Hematopoietic multipotent progenitor cell treated with erythropoietin and hydrocortisone succinate and interleukin-3 and kit ligand, for 8 days (in vitro differentiated cells): Measurements from ENCODE around the gene SYT1.

ENCODE experiments used
- DNase-seq: peaks from one replicate; pipeline ENCODE4 v3.0.0-alpha.2; 2015

The SYT1 gene

DNA sequence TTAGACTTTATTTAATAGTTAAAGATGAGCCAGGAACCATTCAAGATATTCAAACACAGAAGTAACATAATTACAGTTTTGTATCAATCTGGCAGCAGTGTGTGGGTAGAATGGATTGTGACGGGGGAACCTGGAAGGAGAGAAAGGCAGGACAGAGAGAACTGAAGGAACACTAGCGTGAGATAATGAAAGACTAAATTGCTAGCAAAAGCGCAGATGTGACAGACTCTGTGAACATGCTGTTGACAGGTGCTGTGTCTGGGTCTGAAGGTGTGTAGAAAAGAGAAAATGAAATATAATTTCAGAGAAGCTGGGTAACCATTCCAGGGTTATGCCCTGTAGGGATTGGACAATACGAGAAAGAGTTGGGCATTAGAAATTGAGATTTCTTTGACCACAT, 372.3 kb downstream of the SYT1 start:
- DNase-seq = no peak

DNA sequence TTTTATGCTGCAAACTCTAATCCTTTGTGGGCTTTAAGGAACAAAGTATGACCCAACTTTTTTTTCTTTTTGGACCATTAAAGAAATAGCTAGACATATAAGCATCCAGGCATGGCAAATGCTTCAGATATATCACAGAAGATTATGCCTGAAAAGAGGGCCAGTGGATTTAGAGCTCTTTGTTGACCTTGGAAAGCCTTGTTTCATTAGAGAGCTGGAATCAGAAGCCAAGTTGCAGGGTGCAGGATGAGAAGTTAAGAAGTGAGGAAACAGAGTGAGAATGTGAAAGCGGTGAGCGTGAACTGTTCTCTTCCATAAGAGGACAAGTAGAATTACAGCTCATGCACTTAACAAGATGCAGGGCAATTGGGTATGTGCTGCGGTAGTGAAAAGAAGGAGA, 373.7 kb downstream of the SYT1 start:
- no peak for DNase-seq

DNA sequence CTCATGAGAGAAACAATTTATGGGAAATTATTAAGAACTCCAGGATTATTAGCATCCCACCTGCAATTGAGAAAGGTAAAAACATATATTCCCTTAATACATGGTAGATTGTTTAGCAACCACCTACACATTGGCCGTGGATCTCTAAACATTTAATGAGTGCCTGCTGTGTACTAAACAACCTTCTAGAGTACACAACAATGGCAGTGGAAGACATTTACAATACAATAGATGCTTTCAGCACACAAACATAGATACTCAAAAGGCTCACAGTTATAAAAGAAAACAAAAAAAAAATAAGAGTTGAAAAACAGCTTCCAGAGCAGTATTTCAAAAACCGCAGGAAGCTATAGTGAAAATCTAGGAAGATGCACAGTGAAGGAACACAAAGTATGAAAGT, 382.9 kb downstream of the SYT1 start:
- DNase-seq = no peak

DNA sequence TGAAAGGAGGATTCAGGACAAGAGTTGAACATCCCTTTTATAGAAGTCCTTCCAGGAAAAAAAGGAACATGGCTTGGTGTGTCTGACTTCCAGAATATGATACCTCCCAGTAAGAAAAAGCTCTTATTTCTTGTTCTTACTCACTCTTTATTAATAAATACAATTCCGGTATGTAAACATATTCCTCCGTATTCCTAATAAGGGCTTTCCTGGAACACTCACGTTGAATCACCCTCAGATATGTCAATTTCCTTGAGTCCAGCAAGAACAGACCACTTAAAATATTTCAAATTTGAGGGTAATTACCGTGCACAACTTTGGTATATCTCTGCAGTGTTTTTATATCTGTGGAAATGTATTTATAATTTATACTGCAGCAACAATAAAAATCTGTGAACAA, 385.6 kb downstream of the SYT1 start:
- DNase-seq = no peak

DNA sequence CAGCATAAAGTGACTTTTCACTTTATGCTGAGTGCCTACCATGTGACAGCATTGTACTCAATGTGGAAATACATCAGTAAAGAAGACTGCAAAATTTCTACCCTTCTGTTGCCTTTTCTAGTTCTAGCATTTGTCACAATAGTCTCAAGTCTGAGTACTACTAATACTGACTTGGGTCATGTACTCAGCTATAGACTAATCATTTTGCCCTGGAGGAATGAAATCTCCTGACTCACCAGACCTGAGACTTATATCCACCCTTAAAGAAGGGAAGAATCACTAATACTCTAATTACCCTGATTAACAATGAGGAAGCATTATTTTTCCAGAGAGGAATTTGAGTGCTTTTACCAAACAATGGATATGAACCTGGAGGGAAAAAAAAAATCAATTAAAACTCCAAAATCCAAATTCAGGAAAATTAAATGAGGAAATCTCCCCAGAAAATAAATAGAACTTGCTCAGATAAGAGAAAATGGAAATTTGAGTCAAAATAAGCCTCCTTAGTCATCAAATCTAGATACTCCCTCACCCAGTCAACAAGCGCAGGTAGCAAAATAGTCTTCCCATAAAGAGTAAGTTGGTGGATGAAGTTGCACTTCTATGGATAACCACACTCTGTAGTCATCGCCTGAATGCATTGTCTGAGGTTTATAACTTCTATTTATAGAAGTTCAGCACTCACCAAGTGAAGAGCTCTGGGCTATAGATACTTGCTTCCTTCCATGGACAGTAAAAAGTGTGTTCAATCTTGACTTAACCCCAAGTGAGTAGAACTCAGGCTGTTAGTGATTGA, 386.6 kb downstream of the SYT1 start:
- no peak for DNase-seq

DNA sequence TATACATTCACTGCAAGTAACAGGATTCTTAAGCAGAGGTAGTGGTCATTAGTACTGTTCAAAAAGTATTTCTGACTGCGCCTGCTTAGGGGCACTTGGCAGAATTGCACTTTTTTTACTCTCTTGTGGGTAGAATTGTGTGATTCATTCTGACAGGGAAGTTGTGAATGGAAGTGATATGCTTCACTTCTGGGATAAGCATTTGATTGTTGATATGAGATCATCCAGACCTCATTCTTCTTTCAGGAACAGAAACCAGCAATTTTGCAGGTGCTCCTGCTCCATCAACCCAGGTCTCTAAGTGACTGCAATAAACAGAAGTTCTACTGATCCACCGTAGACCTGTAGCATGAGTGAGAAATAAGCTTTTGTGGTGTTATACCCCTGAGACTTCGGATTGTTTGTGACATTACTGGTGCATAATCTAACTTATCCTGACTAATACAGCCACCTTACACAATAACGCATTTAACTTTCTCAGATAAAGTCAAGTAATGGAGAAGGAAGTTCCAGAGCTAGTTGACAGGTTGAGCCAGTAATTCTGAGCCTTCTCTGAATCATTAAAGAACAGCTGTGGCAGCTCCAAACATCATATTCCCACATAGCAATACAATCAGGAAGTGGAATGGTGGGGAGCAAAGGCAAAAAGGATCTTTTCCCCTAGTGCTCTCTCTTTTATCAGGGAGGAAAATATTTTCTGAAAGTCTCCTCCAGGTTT, 387.9 kb downstream of the SYT1 start:
- DNase-seq = no peak

DNA sequence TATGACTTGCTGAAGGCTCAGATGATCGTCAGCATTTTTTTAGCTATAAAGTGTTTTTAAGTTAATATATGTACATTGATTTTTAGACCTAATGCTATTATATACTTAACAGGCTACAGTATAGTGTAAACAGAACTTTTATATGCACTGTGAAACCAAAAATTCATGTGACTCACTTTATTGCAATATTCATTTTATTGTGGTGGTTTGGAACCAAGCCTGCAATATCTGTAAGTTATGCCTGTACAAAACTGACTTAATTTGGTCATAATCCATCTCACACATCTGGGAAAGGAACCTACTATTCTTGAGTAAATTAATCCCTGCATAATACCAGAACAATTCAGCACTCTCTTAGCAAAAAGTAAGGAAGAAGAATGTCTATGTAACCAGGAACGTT, 390.7 kb downstream of the SYT1 start:
- no peak for DNase-seq

DNA sequence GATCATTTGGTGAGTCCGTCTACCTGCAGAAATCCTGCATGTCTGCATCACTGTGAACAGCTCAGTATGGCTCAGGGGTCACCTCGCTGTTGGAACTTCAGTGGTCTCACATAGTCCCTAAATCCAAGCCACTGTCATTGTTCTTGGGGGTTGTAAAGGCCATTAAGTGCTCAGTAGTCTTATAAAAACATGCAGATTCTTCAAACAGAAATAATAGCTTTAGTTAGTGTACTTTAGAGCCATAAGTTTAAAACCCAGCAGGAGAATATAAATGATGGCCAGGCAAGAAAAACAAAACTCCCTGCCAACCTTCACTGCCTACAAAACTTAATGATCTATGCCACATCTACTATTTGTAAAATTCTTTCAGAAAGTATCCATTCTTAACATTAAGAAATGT, 396.3 kb downstream of the SYT1 start:
- no peak for DNase-seq

DNA sequence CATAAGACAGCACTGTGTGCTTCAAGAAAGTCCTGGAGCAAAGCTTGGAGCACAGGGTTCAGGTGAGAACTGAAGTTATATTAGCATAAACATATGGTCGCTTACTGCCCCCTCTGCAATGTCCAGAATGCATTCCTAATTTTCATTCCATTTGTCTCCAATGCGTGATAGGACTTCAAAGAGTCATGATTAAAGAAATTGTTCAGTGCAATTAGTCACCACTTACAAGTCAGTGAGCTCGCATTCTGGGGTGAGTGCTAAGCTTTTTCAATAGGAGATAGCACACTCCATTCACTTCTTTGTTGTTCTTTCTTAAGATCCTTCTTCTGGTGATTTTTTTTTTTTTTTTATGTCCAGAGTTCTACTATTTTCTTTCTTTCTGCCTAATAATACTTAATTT, 398.4 kb downstream of the SYT1 start:
- no peak for DNase-seq

DNA sequence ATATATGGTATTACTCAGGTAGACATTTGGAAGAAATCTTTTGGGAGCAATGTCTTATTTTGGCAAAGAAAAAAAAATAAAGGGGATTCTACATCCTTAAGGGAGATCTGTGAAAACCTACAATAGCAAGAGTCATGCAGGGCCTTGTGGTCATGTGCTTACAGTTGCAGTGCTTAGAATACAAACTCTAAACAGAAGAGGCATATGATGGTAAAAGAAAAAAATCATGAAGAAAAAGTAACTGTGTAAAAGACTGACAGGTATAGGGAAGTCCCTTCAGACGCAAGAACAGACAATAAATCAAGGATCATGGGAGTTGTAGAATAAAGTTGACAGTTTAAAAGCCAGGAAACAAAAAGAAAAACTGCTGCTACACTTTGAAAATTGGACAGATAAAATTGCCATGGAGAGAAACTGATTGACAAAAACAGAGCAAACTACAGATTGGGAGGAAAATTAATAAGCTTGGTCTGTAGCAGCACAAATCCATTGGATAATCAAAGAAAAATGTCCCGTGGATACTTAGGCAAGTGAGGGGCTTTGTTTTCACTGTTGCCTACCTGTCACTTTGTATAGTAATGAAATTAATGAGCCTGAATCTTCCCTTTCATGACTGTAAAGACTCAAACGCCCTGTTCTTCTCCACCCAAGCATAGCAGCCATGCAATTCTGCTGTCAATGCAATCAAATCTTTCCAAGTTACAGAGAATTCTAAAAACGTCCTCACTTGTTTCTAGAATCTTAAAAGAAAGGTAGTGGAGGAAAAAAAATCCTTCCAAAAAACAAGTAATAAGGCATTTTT, 402.0 kb downstream of the SYT1 start:
- no peak for DNase-seq

DNA sequence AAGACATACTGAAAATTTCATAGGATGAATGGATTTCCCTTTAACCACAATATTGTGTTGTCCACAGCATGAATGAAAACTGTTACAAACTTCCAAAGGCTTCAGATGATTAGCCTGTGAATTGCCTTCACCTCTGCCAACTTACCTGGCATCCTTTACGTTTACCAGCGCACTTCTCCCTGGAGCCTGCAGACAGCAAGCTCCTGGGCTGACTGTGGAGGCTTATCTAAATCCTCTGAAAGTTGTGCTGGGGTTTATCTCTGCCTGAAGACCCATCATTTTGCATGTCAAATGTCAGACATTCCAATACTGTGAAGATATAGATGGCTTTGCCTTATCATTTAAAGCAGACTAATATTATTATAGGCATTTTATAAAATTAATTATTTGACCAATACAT, 403.0 kb downstream of the SYT1 start:
- DNase-seq = no peak

DNA sequence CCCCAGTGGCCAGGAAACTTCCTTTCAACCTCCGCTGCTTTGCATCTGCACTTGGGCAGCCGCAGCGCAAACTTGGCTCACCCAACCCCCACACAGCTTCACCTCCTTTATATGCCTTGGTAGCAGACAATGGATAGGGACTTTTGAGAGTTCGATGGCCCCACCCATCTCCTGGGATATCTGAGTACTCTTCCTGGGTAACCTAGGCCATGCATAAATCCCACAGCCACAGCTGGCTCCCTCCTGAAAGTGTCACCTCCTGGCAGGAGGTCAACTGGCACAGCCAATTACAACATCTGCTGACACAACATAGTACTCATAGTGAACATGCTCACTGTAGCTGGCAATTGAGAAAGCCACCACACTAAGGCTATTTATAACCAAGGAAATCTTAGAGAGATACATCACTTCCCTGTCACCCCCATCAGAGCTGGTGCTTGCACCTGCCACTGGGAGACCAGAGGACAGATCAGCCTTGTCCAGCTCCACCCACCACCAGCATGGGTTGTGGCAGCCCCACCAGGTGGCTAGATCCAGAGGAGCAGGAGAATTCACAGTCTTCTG, 410.0 kb downstream of the SYT1 start:
- DNase-seq = no peak

DNA sequence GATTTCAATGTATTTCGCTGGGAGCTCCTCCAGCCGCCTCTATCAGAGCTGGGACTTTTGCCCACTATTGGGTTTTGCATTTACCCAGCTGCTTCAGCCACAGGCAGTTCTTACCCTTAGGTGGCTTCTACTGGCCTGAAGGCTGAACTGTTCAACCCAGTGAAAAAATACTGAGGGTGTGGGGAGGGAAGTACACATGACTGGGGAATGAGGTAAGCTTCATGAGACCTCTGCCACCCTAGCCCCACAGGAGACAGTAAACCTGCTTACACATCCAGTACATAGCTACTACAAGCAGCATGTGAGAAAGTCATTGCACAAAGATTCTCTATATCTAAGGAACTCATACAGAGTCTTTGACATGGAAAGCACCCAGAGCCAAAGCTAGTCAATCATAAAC, 411.1 kb downstream of the SYT1 start:
- no peak for DNase-seq

DNA sequence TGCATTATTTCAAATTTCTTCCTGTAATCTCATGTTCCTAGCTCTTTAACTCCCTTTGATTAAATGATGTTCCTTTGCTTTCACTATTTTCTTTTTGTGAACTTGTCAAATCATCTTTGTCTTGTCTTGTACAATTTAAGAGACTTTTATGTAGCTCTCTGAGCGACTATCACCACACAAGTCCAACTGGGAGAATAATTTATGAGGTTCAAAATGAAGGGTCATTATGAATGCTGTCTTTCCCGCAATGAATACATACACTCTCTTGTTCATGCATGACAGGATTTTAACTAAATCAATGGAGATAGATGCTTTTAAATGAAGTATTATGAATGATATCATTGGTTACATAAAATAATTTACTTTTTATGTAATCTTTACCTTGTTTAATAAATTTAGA, 418.8 kb downstream of the SYT1 start:
- no peak for DNase-seq

DNA sequence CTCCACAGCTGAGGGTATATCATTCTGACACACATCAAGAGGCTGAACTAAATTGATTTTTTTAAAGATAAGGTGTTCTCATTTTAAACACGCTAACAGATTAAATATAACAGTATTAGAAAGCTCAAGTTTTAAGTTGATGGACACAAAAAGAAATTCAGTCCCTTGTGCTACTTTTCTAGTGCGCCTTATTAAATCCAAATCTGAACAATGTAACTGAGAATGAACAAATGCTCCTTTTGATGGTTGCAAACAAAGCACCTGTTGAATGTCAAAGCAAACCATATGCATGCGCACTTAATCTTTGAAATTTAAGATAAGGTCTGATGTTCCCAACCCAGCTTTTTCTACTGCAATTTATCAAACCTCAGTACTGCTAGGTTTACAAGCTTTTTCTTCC, 424.3 kb downstream of the SYT1 start:
- DNase-seq = no peak

DNA sequence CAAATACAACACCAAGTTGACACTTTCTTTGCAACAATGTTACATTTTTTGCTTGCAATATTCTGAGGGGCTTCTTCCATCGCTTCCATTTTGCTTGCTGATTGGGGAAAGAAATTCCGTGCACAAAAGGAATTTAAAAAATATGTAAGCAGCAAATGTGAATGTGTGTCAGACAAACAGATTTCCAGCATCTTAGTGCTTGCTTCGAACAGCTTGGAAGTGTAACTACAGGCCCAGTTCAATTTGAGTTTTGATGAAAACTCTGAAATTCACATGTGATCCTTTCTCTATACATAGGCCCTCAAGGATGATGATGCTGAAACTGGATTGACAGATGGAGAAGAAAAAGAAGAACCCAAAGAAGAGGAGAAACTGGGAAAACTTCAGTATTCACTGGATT, 427.1 kb downstream of the SYT1 start:
- no peak for DNase-seq

DNA sequence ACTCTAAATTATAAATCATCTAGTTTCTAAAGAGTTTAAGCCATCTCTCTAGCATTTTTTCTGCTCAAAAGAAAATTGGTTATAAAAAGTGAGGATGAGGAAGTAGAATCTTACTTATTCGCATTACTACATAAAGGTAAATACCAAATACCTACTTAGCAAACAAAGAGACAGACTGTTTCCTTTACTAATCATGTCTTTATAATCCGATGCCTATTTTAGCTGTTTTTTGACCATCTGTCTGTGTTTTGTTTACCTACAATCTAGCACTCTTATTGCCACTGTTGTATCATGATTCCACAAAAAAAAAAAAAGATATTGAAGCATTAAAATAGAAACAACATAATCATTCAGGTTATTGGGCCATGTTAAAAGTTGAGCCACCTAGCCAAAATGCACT, 430.0 kb downstream of the SYT1 start:
- DNase-seq = no peak

DNA sequence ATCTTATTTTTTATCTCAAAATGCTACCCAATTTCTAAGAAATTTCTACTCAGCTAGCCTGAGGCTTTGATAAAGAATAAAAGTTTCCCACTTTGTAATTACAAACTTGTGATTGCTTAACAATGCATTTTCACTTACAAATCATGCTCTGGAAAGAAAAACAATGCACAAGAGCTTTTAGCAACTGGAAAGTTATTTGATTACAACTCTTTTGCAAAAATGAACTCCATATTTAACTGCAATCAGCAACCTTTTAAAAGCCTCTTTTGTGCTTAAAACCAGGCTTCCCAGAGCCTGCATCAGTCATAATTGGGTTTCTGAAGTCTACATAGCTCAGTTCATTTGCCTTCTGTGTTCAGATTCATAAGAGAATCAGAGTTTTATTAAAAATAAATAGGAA, 431.0 kb downstream of the SYT1 start:
- DNase-seq = no peak

DNA sequence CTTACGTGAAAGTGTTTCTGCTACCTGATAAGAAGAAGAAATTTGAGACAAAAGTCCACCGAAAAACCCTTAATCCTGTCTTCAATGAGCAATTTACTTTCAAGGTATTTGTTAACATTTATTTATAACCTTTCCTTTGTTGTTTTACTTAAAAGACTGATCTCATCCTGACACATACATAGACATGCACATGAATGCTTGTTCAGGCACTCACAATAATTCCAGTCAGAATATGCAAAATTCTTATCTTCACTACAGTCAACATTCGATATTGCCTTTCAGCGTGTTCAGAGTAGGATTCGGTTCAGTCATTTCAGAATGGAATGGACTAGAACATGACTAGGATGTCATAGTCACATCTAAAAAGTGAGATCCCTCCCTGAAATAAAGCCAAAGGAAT, 431.6 kb downstream of the SYT1 start:
- no peak for DNase-seq

DNA sequence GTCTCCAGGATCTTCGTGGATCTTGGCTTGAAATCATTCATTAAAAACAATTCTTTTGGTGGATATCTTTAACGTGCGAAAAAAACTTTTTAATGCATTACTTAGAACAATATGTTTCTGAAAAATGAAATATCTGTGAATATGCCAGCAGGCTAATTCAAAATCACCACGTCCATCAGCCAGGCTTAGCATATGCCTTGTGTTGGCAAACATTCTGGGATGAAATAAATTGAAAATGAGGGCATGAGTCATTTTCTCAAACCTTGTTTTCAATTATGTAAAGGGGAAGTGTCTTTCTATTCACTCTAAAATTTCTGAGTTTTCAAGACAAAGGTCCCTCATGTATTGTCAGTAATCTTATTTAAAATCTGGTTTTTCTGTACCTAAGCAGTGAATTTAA, 432.3 kb downstream of the SYT1 start:
- no peak for DNase-seq

DNA sequence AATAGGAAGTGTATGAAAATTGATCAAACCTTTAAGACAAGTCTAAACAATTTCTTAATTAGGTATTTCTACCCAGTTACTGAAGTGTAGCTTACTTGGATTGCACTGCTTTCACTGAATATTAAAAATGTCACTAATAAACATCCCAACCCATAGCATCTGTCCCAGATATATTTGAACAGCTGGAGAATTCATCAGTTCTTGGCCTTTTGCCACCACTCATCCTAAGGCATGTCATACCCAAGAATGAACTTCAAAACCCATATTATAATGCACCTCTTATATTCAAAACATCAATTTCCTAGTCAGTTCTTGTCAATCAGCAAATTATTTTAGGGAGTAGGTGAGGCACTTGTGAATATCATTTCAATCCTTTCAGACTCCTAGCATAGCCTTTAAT, 433.9 kb downstream of the SYT1 start:
- DNase-seq = no peak

DNA sequence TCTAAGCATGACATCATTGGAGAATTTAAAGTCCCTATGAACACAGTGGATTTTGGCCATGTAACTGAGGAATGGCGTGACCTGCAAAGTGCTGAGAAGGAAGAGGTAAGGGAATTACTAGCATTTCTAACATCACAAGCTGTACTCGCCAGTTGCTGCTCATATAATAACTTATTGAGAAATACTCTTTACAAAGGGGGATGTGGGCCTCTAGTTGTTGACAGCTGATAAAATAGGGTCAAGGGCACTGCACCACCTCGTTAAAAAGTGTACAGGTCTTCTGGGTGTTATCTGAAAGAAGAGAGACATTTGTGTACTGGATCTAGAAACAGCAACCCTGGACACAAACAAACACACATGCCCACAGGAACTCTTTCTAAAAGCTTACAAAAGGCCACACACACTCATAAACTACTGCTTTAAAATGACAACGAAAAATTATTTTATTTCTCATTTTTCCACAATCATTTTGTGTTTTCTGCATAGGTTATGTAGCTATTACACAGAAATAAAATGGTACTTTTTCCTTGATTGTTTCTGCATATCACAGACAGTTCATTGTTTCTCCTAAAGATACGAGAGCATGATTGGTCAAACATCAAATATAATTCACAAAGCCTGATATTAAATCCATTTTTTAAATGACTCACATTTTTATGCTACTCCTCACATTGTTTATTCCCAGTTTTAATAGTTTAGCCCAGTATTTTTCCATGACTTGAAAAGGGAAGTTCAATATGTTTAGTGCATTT, 435.0 kb downstream of the SYT1 start:
- no peak for DNase-seq

DNA sequence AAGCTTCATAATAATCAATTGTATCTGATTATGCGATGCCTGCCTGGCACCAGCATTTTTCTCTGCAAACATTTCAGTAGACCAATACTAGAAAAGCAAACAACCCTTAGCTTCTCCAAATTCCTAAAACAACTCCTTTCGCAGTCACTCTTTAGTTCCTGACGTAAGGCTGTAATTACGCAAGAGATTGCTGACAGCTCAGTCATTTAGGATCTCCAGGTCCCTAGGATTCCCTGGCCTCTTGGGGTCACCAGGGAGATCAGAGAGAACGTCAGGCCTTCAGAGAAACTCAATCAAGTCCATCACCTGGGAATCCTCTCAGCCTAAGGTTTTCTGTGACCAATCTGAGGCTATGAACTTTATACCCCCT, 435.6 kb downstream of the SYT1 start:
- no peak for DNase-seq
